HepG2 (cell line): ENCODE results near the gene NACC2. TPM values are rescaled to one million over a fixed set of nuclear protein-coding genes. Genes with fewer than 3 reads are reported as not detected.

ENCODE experiments used
- ATF2 ChIP-seq: sonication (generic); formaldehyde crosslinking; IDR thresholded peaks from 2 replicates; pipeline ENCODE4 v1.4.0; 2020; ENCODE audit warnings: missing genetic modification reagents
- ELF3 ChIP-seq: IDR thresholded peaks from 2 replicates; pipeline ENCODE4 v1.6.1; 2016; ENCODE audit warnings: missing genetic modification reagents, missing compliant biosample characterization
- GMEB1 ChIP-seq: sonication (generic); formaldehyde crosslinking; IDR thresholded peaks from 2 replicates; pipeline ENCODE4 v1.5.1; 2020; ENCODE audit warnings: missing genetic modification reagents, mild to moderate bottlenecking, borderline replicate concordance
- HIC2 ChIP-seq: sonication (generic); formaldehyde crosslinking; IDR thresholded peaks from 2 replicates; pipeline ENCODE4 v1.9.0; 2022; ENCODE audit warnings: low read depth, missing genetic modification reagents
- IKZF1 ChIP-seq: fragments of 450-650 bp; IDR thresholded peaks from 2 replicates; pipeline ENCODE4 v1.7.1; 2016
- IRX3 ChIP-seq: sonication (generic); formaldehyde crosslinking; IDR thresholded peaks from 2 replicates; pipeline ENCODE4 v1.8.1; 2023; ENCODE audit warnings: mild to moderate bottlenecking, low read depth, missing genetic modification reagents, borderline replicate concordance
- ISX ChIP-seq: sonication (generic); formaldehyde crosslinking; conservative IDR thresholded peaks from 2 replicates; pipeline ENCODE4 v1.5.0; 2020; ENCODE audit warnings: missing genetic modification reagents
- NFYB ChIP-seq: sonication (generic); formaldehyde crosslinking; IDR thresholded peaks from 2 replicates; pipeline ENCODE4 v1.4.0; 2020; ENCODE audit warnings: missing genetic modification reagents
- ONECUT2 ChIP-seq: sonication (generic); formaldehyde crosslinking; IDR thresholded peaks from 2 replicates; pipeline ENCODE4 v1.4.0; 2020; ENCODE audit warnings: missing genetic modification reagents
- POGK ChIP-seq: sonication (generic); formaldehyde crosslinking; conservative IDR thresholded peaks from 2 replicates; pipeline ENCODE4 v1.8.0; 2022; ENCODE audit warnings: mild to moderate bottlenecking, moderate library complexity, missing genetic modification reagents
- SIN3B ChIP-seq: fragments of 150-350 bp; IDR thresholded peaks from 2 replicates; pipeline ENCODE4 v1.6.1; 2014; ENCODE audit warnings: low read length
- TFE3 ChIP-seq: IDR thresholded peaks from 2 replicates; pipeline ENCODE4 v1.6.1; 2016
- ZBED4 ChIP-seq: sonication (generic); formaldehyde crosslinking; IDR thresholded peaks from 2 replicates; pipeline ENCODE4 v1.4.0; 2020; ENCODE audit warnings: missing genetic modification reagents, borderline replicate concordance
- ZBTB7A ChIP-seq: sonication (generic); formaldehyde crosslinking; IDR thresholded peaks from 2 replicates; pipeline ENCODE4 v1.8.0; 2022; ENCODE audit warnings: mild to moderate bottlenecking, missing genetic modification reagents
- ZNF124 ChIP-seq: sonication (generic); formaldehyde crosslinking; IDR thresholded peaks from 2 replicates; pipeline ENCODE4 v1.4.0; 2020; ENCODE audit warnings: missing genetic modification reagents
- ZNF143 ChIP-seq: sonication (generic); formaldehyde crosslinking; IDR thresholded peaks from 2 replicates; pipeline ENCODE4 v1.4.0; 2020; ENCODE audit warnings: missing genetic modification reagents
- ZNF3 ChIP-seq: IDR thresholded peaks from 2 replicates; pipeline ENCODE4 v1.7.0; 2017; ENCODE audit warnings: inconsistent platforms
- ZNF30 ChIP-seq: sonication (generic); formaldehyde crosslinking; IDR thresholded peaks from 2 replicates; pipeline ENCODE4 v1.5.0; 2020; ENCODE audit warnings: mild to moderate bottlenecking, missing genetic modification reagents
- ZNF446 ChIP-seq: sonication (generic); formaldehyde crosslinking; IDR thresholded peaks from 2 replicates; pipeline ENCODE4 v1.5.0; 2020; ENCODE audit warnings: mild to moderate bottlenecking, missing genetic modification reagents
- polyA plus RNA-seq, 8 experiments: library from polyadenylated mRNA; depleted of rRNA in 3 of 8; stranded (reverse) in 7 of 8; unstranded in 1 of 8; fragments of >200 nt; fragmentation: Illumina TruSeq in 4 of 8; extraction: Trizol in 4 of 8; gene quantifications; 2 replicates each; pipeline versions ENCODE4 v1.2.1 to v1.2.3, GENCODE V29; 2011 to 2016; ENCODE audit warnings: low read depth in 4 of 8, missing spikeins in 1 of 8, mixed read lengths in 1 of 8; ENCODE audit not compliant: insufficient read depth in 1 of 8
- total RNA-seq, 5 experiments: library from RNA; depleted of rRNA; stranded (reverse); fragments of >200 nt; fragmentation: Illumina TruSeq; extraction: Trizol; gene quantifications; 2 replicates each; pipeline ENCODE4 v1.2.3, GENCODE V29; 2016; ENCODE audit warnings: low read depth in 1 of 5

NACC2 gene
- total and polyA plus RNA-seq, 2 of the 13 experiments (the other 11 are each of a cell fraction or from before 2014, with no cell fraction given) = 5.9 to 12.3 TPM

- peak; percentile 73; the same call in 1 of the 2 replicates for TF ChIP-seq HIC2 (CRISPR knock-in tag)
- peak; percentile 99 for TF ChIP-seq ISX (CRISPR knock-in tag)
- TF ChIP-seq GMEB1 = peak; percentile 71; the same call in 1 of the 2 replicates
- peak; percentile 56 for TF ChIP-seq SIN3B
- TF ChIP-seq TFE3 (CRISPR knock-in tag) = peak; percentile 98
- peak; percentile 93 for TF ChIP-seq ELF3 (CRISPR knock-in tag)
- TF ChIP-seq ZBTB7A = peak; percentile 96
- TF ChIP-seq NFYB (CRISPR knock-in tag) = peak; percentile 53; the same call in 1 of the 2 replicates
- peak; percentile 99 for TF ChIP-seq ZNF124 (CRISPR knock-in tag)
- TF ChIP-seq ATF2 (CRISPR knock-in tag) = peak; percentile 97
- no peak for TF ChIP-seq IKZF1
- peak; percentile 97 for TF ChIP-seq POGK
- peak; percentile 99 for TF ChIP-seq ZNF446 (CRISPR knock-in tag)
- peak; percentile 96 for TF ChIP-seq ZNF30
- TF ChIP-seq ONECUT2 (CRISPR knock-in tag) = peak; percentile 82
- peak; percentile 92 for TF ChIP-seq ZNF3 (CRISPR knock-in tag)
- TF ChIP-seq ZNF143 (CRISPR knock-in tag) = peak; percentile 70; the same call in 1 of the 2 replicates
- TF ChIP-seq ZBED4 (CRISPR knock-in tag) = peak; percentile 99
- TF ChIP-seq IRX3 (CRISPR knock-in tag) = peak; percentile 98; the same call in 1 of the 2 replicates
These were observed 123.2 kb downstream of the NACC2 start (continued) for GRCh38 chr9:135971892-135972291.
